ENCODE data around the gene TEX13B.
A peak's percentile ranks its signal among the peaks of the same experiment; 100 is the strongest.

TEX13B gene

GRCh38 chrX:107935664-107936433 lies 46.3 kb downstream of the TEX13B start:
- H3K27ac ChIP-seq = no peak overlapping the region
- no peaks in the 10 kb centered on the region for H3K9me3 ChIP-seq
- TF ChIP-seq CTCF (IDR thresholded peaks at IDR 0.05) = no peak
- H3K27me3 ChIP-seq = no peaks in the 10 kb centered on the region
- H3K4me3 ChIP-seq = peak overlapping the region in 1 of 2 donors; percentile 31
- DNase-seq = no peak
- intact Hi-C loops (cut with DNase I; ENCODE audit: low total_unique reads) = no loop called here
- no peaks in the 10 kb centered on the region for H3K36me3 ChIP-seq
- peaks cover 0 to 10% (median 4%) of the 10 kb centered on the region in 4 donors for H3K4me1 ChIP-seq

GRCh38 chrX:107935200-107935599 lies 47.0 kb downstream of the TEX13B start:
- Histone ChIP-seq H3K9me3 (no peaks in the 10 kb centered on the region), H3K27me3 (no peaks in the 10 kb centered on the region), H3K4me1 (peaks cover 0 to 10% (median 4%) of the 10 kb centered on the region in 4 donors), H3K27ac (no peak overlapping the region), H3K36me3 (no peaks in the 10 kb centered on the region), H3K4me3 (peak overlapping the region in 1 of 2 donors; percentile 31)
- intact Hi-C loops (cut with DNase I; ENCODE audit: low total_unique reads) = no loop called here
- DNase-seq = no peak
- no peak for TF ChIP-seq CTCF (IDR thresholded peaks at IDR 0.05)

GRCh38 chrX:107934262-107934661 lies 47.9 kb downstream of the TEX13B start:
- TF ChIP-seq CTCF (IDR thresholded peaks at IDR 0.05) = no peak
- H3K27me3 ChIP-seq = no peaks in the 10 kb centered on the region
- H3K4me1 ChIP-seq = peaks cover 0 to 10% (median 4%) of the 10 kb centered on the region in 4 donors
- H3K36me3 ChIP-seq = no peaks in the 10 kb centered on the region
- DNase-seq = no peak
- H3K9me3 ChIP-seq = no peaks in the 10 kb centered on the region
- H3K27ac ChIP-seq = no peak overlapping the region
- intact Hi-C loops (cut with DNase I; ENCODE audit: low total_unique reads) = no loop called here
- no peak overlapping the region for H3K4me3 ChIP-seq

All from tibial artery (tissue), 4 donors.